Stimulated activated CD8-positive, alpha-beta memory T cell treated with anti-CD3 and anti-CD28 coated beads, Interleukin-15, amount 100 ng/mL, for 24 hours (primary cell): ENCODE data around the gene GTF3C1.

Experiments
- DNase-seq: peaks from one replicate; pipeline ENCODE4 v3.0.0-alpha.2; 2020; ENCODE audit warnings: low read depth

Gene GTF3C1

DNA sequence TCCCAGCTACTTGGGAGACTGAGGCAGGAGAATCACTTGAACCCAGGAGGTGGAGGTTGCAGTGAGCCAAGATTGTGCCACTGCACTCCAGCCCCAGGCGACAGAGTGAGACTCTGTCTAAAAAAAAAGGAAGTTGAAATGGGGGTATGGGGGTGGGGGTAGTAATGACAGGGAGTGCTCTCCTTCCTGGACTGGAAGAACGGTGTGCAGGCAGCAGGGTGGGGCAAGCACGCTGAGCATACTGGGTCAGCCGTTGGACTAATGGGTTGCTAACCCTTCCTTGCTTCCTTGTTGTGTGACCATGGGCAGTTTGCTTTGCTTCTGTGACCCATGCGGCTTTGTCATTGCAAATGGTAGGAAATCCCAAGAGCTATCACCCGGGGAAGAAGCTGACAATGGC is 16.7 kb upstream of the GTF3C1 start:
- no peak for DNase-seq

DNA sequence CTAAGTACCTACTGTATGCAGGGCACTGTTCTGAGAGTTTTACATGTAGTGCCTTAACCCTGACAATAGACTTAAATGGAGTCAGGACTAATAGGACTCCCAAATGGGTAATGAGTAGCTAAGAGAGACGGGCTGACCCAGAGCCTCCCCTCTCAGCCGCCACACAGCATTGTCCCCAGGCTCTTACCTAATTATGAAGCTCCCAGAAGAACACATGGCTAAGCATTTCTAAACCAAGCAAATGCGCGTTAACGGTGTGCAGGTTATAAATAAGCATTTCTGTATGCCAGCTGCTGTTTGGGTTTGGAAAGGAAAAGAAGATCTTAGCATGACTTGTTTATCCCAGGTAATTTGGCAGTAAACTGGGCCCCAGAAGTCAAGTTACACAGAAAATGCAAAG is 14.5 kb upstream of the GTF3C1 start:
- DNase-seq: no peak

DNA sequence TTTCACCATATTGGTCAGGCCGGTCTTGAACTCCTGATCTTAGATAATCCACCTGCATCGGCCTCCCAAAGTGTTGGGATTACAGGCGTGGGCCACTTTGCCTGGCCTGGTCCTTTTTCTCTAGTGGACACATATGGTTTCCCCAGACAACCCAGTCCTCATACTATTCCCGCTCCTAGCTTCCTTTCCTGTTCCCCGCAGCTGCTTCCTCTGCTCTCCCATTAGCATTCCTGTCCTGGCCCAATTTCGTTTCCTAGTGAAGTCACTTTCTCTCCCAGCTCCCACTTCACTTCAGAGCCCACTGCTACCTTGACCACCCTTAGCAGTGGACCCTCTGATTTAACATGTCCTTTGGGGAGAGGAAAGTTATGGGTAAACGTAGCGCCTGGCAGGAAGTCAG is 11.5 kb upstream of the GTF3C1 start:
- DNase-seq: no peak

DNA sequence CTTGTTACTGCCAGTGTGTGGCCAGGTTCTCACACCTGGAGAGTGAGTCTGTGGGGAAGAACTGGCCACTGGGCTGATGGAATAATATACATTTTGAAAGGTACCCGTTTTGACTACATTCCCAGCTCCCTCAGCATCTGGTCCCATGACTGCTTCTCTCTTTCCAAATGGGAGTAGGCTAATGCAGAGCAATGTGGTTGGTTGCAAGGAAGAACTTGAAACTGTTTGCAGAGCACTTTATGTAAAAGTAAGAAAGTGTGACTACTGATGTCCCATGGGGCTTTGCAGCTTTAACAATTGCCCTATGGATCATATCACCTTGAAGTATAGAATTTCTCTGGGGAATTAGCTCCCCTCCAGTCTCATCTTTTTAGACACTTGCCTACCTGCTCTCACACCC is 9.2 kb upstream of the GTF3C1 start:
- DNase-seq: no peak

DNA sequence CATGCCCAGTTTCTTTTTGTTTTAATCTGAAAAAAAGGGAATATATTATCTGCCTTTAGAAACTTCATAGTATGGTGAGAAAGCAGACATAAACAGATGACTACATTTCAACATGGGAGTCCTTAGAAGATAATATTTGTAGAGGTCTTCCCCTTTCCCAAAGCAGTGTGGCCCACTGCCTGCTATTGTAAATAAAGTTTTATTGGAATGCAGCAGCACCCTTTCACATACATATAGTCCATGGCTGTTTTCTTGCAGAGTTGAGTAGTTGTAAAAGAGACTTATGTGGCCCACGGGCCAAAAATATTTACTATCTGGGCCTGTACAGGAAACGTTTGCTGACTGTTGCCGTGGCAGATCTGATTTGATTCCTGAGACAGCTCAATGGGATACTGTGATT is 8.7 kb upstream of the GTF3C1 start:
- no peak for DNase-seq

DNA sequence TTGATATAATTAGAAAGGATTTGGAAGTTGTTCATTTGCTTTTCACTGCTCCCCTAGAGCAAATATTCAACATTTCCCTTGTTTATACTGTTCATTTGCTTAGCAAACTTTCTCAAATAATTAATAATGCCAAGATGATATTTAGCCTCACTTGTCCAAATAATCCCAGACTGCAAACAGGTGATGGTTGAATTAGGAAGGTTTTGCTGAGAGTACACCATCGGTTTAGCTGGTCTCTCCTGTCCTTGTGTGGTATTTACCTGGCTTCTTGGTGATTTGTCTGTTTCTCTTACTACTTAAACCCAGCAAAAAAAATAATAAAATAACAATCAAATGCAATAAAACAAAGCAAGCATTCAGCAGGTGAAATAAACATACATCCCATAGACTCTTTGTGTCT is 6.8 kb upstream of the GTF3C1 start:
- DNase-seq: no peak

DNA sequence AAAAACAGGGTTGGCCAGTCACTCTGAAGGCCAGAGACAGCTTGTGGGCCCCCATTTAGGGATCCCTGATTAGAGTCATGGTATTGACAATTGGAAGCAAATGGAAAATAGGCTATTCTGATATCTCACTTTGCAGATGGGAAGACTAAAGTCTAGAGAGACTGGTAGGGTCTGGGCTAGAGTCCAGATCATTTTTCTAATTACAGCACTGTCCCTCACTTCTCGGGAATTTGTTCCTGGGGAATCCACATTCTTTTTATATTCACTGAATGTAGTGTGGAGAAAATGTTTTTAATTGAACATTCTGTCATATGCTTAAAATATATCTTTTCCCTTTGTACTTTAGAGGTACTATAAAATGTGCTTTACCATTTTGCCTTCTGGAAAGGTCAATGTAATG is 1.3 kb upstream of the GTF3C1 start:
- DNase-seq: no peak

DNA sequence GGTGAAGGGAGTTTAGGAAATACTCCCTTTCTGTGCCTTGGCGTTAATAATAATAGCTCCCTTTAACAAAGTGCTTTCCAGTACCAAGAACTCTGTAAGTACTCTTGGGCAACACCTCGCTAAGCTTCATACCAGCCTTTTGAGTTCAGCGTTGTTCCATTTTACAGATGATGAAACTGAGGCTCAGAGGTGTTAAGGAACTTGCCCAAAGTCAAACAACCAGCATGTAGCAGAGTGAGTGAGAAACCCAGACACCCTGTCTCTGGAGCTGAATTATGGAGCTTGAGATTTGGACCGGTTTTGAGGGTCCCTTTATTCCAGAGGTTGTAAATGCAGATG is 838 bp upstream of the GTF3C1 start:
- DNase-seq: no peak

DNA sequence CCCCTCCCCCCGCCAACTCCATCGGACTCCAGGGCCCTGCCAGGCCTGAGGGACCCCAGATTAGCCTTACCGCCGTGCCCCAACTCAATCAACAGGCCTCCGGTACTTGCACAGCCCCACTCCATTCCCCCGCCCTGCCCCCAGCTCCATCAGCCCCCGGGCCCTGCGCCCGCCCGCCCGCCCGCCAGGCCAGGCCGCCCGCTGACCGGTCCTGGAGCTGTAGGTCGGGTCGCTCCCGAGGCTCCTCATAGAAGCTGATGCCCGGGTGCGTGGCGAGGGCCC is 308 bp downstream of the GTF3C1 start:
- no peak for DNase-seq

DNA sequence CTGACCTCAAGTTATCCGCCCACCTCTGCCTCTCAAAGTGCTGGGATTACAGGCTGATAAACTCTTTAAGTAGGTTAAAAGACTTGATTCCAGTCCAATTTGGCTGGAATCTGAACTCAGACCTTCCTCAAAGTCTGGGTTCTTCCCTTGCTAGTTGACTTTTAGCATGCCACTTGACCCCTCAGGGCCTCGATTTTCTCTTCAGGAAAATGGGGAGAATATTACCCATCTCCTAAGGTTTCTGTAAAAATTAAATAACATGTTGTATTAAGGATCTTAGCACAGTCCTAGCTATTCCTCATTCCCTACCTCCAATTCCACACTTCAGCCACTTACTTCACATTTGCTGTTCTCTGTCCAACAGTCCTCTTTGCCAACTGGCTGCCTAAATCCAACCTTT is 1.9 kb downstream of the GTF3C1 start:
- no peak for DNase-seq

DNA sequence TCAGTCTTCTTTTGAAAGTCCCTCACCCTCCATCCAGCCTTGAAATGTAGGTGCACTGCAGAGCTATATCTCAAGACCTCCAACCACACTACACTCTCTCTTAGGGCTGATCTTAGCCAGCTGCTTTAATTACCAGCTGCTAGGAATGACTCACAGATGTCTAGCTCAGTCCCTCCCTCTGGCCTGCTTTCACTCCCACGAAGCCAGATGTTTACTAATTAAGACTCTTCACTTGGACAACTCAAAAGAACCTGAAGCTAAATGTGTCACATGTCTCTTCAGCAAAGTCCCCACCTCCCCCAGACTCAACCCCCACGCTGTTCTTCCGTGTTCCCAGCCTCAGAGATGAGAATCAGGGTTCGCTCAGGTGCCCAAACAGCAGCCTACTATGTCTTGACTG is 2.6 kb downstream of the GTF3C1 start:
- no peak for DNase-seq

DNA sequence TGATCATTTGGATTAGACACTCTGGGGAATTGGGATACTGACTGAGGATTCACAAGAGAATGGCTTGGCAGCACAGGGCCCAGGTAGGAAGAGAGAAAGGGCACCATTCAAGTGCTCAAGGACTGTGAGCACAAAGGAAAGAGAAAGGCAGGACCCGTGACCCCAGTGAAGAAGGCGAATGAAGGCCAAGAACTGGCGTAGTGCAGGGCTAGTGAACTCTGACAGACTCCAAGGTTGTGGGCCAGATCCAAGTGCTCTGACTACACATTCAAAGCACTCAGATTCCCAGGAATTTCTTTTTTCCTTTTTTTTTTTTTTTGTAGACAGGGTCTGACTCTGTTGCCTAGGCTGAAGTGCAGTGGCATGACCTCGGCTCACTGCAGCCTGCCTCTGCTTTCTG is 5.0 kb downstream of the GTF3C1 start:
- DNase-seq: no peak

DNA sequence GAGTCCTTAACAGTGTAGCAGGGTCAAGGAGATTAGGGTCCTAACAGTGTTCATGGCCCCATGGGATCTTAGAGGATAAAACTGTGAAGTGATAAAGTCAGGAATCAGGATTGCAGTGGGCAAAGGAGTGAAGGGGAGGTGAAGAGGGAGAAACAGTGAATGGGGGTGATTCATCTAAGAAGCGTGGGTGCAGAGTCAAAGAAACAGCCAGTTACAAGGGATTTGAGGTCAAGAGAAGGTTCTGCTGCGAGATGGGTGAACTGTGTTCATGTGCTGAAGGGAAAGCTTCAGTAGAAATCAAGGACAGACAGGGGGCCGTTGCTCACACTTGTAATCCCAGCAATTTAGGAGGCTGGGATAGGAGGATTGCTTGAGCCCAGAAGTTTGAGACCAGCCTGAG is 5.9 kb downstream of the GTF3C1 start:
- no peak for DNase-seq

DNA sequence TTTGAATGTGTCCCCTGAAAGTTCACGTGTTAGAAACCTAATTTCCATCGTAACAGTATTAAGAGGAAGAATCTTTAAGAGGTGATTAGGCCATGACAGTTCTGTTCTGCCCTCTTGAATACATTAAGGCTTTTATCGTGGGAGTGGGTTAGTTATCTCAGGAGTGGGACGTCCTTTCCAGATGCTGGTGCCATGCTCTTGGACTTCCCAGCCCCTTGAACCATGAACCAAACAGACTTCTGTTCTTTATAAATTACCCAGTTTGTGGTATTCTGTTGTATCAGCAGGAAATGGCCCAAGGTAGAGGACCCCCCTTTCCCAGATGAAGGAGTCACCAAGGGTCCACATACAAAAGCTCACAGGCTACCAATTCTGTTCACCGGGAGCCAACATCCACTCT is 10.1 kb downstream of the GTF3C1 start:
- no peak for DNase-seq

DNA sequence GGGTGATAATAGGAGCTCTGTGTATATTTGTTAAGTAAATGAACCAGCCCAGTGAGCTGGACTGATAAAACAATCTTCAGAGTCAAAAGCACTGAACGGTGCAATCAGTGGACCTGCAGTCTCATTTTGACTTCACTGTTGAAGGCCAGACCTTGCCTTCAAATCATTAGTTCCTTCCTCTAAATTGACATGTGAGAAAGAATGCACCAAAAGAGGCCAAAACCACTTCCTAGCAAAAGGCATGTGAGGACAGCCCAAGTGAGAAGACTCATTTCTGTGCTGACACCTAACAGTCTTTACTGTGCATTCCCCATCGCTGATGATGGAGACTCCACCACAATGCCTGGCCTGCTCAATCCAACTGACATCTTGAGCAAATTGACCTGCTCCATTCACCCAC is 10.6 kb downstream of the GTF3C1 start:
- no peak for DNase-seq

DNA sequence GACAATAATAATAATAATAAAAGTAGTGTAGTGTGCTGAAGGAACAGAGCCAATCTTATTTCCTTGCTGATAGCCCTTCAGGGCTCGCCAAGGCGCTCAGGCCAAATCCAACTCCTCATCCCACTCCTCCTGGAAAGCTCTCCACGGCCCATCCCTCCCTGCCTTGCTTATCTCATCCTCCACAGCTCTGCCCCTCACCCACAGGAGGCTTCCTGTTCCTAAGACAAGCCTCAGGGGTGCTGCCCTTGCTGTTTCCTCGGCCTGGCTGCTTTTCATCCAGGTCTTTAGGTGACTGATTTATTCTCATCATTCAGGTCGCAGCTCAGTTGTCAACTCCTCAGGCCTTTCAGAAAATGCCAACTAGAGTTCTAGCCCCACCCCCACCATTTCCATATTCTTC is 11.2 kb downstream of the GTF3C1 start:
- no peak for DNase-seq

DNA sequence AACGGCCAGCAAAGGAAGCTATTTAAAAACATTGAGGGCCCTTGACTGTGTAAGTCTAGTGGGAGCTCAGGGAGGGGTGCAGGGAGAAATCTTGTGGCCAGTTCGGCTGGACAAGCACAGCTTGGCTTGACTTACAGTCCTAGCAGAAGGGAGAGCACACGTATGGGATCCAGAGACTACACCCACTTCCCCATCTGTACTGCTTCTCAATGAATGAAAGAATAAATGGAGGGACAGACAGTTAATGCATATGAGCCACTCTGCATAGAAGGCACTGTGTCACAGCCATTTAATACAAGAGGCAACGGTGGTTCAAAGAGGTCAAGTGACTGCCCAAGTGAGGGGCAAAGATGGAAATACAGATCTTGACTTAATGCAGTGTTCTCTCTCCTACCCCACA is 15.5 kb downstream of the GTF3C1 start:
- DNase-seq: no peak

DNA sequence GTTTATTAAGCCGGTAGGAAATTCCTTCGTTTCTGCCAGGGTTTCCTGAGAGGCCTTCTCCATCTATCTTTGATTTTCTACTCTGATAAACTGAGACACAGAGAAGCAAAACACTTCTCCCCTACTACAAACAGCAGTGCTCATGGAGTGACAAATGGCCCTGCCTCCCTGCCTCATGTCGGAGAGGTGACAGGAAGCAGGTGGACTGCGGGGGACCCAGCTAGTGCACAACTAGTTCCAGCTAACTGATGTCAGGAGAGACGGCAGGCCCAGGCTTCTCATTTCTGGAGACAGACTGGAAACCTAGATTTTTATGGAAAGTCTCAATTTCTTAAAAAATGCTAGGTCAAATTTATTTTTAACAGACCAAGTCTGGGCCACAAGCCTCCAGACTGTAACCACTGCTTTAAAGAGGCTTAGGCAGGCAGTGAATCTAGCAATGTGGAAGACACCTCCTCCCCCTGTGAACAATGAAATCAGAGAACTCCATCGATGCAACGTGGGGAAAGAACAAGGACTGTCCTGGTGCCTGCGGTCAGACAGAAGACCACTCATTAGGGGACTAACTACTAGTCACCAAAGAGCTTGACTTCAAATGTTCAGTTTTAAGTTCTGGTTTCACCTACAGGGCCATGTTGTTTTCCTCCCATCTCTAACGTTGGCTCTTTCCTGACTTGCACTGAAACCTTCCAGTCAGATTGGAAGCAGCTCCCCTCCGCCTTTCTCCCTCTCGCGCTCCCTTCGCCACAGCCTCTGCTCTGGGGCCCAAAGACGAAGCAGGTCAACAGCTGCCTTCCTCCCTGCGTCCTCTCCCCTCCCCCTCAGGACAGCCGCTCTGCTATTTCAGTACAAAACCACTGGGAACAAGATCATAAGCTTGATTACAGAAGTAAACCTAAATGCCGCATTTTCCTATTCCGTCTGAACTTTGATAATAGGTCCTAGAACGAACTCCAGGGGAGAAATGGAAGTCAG is 17.6 kb downstream of the GTF3C1 start:
- no peak for DNase-seq

DNA sequence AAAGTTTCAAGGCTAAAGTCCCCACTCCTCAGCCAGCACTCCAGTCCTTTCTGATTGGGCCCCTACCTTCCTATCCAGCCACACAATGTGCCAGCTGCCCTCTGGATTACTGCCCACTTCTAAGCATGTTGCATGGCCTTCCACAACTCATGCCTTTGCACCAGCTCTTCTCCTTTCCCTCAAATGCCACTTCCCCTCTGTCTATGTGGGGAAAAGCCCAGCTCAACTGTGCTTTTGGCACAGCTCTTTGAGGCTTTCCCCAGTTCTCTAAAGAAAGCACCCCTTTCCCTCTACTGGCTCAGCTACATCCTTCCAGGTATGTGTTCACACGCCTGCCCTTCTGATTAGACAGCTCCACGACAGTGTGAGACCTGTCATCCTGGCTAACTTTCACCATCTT is 18.5 kb downstream of the GTF3C1 start:
- no peak for DNase-seq

DNA sequence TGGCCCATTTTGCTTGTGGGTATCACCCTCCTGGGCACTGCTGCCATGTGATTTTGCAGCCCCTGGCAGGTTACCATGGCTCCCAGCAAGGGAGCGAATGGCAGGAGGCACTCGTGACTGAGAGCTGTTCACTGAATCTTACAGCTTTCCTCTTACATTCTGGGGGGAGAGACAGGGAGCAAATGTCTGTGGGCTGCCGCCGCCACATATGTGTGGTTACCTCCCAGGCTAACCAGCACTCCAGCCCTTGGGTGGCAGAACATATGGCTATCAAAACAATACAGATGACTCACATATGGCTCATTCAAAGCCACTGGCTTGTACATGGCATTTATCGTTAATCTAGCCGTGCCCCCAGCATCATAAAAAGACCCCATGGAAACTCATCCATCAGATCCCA is 19.8 kb downstream of the GTF3C1 start:
- DNase-seq: no peak

DNA sequence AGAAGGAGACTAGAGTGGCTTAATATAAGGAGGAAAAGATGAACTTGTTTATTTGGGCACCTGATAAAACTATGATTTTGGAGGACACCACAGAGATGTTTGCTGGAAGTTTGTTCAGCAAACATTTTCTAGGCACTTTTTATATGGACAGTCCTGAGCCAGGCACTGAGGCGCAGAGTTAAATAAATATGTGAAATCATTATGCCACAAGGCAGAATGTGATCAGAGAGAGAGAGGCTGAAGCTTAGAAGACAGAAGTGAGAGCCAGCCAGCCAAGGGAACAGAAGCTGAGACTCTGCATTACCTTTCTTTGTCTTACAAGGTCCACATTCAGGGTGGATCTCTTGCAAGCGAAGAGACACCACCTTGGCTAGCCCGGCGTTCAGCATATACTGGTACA is 21.4 kb downstream of the GTF3C1 start:
- DNase-seq: no peak

DNA sequence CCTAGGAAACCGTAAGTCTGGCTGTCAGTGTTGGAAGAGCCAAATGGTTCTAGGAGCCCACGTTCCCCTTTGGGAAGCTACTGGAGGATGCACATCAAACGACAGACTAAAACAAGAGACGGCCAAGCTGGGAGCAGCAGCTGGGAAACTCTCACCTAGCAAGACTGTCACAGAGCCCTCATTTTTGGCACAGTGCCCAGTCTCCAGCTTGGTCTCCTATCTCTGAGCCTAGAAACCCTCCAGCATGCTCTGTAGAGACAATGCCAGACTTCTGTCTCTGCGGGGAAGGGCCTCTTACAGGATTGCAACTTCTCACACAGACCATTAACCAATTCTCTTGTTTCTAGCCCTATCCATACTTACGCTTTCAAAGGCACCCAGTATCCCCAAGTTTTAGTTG is 23.5 kb downstream of the GTF3C1 start:
- no peak for DNase-seq

DNA sequence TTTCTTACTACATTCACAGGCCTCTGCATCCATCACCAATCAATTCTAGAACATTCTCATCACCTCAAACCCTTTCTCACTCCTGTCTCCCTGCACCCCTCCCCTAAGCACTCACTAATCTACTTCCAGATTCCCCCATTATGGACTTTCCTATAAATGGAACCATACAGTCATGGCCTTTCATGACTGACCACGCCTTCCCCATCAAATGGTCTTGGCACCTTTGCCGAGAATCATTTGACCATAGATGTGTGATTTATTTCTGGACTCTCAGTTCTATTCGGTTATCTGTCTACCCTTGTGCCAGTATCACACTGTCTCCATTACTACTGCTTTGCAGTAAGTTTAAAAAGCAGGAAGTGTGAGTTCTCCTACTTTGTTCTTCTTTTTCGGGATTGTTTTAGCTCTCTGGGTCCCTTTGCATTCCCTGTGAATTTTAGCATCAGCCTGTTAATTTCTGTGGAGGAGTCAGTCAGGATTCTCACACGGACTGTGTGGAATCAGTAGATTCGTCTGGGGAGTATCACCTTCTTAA is 27.5 kb downstream of the GTF3C1 start:
- DNase-seq: no peak

DNA sequence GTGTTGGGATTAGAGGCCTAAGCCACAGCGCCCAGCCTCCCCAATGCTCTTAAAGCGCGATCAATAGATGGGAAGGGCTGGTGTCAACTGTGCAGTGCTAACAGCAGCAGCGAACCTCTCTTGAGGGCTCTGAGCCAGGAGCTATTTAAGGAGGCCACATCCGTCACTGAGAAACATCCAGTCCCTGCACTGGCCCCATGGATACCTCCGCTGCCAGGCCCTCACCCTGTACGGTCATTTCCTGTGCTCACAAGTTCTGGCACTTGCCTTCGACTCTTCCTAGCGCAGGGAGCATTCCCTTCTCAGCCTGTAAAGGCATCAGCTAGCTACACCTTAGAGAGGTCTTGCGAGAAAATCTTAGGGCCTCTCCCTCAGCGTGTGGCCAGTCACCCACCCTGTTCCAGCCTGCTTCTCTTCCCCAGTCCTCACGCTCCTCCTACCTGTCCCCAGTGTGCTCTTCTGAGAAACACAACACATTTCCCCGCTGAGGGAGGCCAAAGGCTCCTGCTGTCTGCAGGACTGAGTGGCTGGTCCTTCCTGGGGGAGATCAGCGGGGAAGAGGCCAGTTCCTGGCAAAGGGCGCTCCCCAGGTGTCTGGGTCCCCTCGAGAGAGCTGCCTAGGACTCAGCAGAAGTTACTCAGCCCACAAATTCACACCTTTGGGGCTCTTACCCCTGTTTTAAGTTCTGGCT is 28.6 kb downstream of the GTF3C1 start:
- DNase-seq: no peak
